HCT116 (cell line): ENCODE measurements around the gene WDR70. TPM values are rescaled to one million over a fixed set of nuclear protein-coding genes. Genes with fewer than 3 reads are reported as not detected.

Experiments
- ATAC-seq: fragments of 200-7000 bp; cut with Tn5 transposase; 2 replicates; pipeline ENCODE4 v1.9.1; 2020; ENCODE audit warnings: mild to moderate bottlenecking, moderate library complexity
- BruUV-seq: library from RNA; stranded (reverse); fragments of 400-500 nt; replicated peaks from 2 replicates; lab custom pipeline; 2021; lab: Mats Ljungman, UMichigan
- CTCF ChIA-PET: fragments of 300-600 bp; sonication (Branson Sonifier 250); formaldehyde crosslinking; loops from one replicate; lab custom pipeline; 2021; ENCODE audit warnings: antibody characterized with exemption; lab: Charles Lee
- POLR2A ChIA-PET: fragments of 300-600, 350-600 bp; sonication (Branson Sonifier 250); formaldehyde crosslinking; loops from one replicate; lab custom pipeline; 2021; ENCODE audit warnings: antibody characterized with exemption; lab: Charles Lee
- RAD21 ChIA-PET, 2 experiments: fragments of 300-600 bp; sonication (Branson Sonifier 250); formaldehyde crosslinking; loops; one replicate each; lab custom pipeline; 2023; ENCODE audit warnings: low total read pairs in 2 of 2; ENCODE audit not compliant: uncharacterized antibody in 2 of 2, unreplicated experiment in 2 of 2, low non-redundant PET in 1 of 2; lab: Charles Lee
- DNase-seq: peaks from one replicate; pipeline ENCODE4 v3.0.0-alpha.2; 2010; ENCODE audit warnings: low read depth, low spot score
- H2AFZ ChIP-seq: fragments of 200-600 bp; shearing (Covaris generic), sonication (generic); 2 replicates; pipeline ENCODE4 v1.6.1; 2017; ENCODE audit warnings: low read depth, mixed run types, mixed read lengths, antibody characterized with exemption, low read length; ENCODE audit not compliant: poor library complexity, severe bottlenecking
- H3K27ac ChIP-seq: 2 replicates; pipeline ENCODE4 v1.5.1; 2012; ENCODE audit warnings: low read depth, low read length
- H3K27me3 ChIP-seq: fragments of 200-600 bp; sonication (generic); 2 replicates; pipeline ENCODE4 v1.6.1; 2016; ENCODE audit warnings: mixed run types, low read length, mixed read lengths; ENCODE audit not compliant: insufficient read depth
- H3K36me3 ChIP-seq, 2 experiments: fragments of 200-500 bp in 1 of 2; fragments of 200-600 bp in 1 of 2; sonication (Bioruptor generic) in 1 of 2; sonication (generic) in 1 of 2; 2 replicates each; pipeline versions ENCODE4 v1.5.1 to v1.6.1; 2014 to 2016; ENCODE audit warnings: low read length in 2 of 2, inconsistent platforms in 1 of 2, mixed read lengths in 1 of 2, mixed run types in 1 of 2; ENCODE audit not compliant: insufficient read depth in 2 of 2, control insufficient read depth in 1 of 2
- H3K4me1 ChIP-seq, 2 experiments: fragments of 200-600 bp in 1 of 2; sonication (generic) in 1 of 2; 2 replicates each; pipeline versions ENCODE4 v1.5.1 to v1.6.1; 2012 to 2017; ENCODE audit warnings: low read length in 2 of 2, inconsistent platforms in 1 of 2, mild to moderate bottlenecking in 1 of 2, mixed read lengths in 1 of 2, mixed run types in 1 of 2, moderate library complexity in 1 of 2; ENCODE audit not compliant: insufficient read depth in 2 of 2, control insufficient read depth in 1 of 2
- H3K4me2 ChIP-seq: fragments of 200-600 bp; sonication (generic); 2 replicates; pipeline ENCODE4 v1.6.1; 2017; ENCODE audit warnings: mixed run types, low read length, mixed read lengths
- H3K4me3 ChIP-seq, 2 experiments: fragments of 200-600 bp in 1 of 2; sonication (generic) in 1 of 2; replicated peaks in 1 of 2; 2 replicates each; pipeline ENCODE4 v1.5.1; 2011 to 2016; ENCODE audit warnings: low read length in 2 of 2, control low read depth in 1 of 2, low read depth in 1 of 2, mild to moderate bottlenecking in 1 of 2, mixed read lengths in 1 of 2, mixed run types in 1 of 2
- H3K79me2 ChIP-seq: fragments of 200-600 bp; sonication (generic); 2 replicates; pipeline ENCODE4 v1.6.1; 2017; ENCODE audit warnings: mild to moderate bottlenecking, mixed run types, low read length, moderate library complexity, mixed read lengths; ENCODE audit not compliant: insufficient read depth
- H3K9ac ChIP-seq: fragments of 200-600 bp; sonication (generic); 2 replicates; pipeline ENCODE4 v1.6.1; 2016; ENCODE audit warnings: low read length, mixed read lengths
- H3K9me2 ChIP-seq: fragments of 200-600 bp; sonication (generic), shearing (Covaris generic); 2 replicates; pipeline ENCODE4 v1.6.1; 2017; ENCODE audit warnings: mixed run types, mild to moderate bottlenecking, moderate library complexity; ENCODE audit not compliant: insufficient read depth
- H3K9me3 ChIP-seq, 2 experiments: fragments of 200-500 bp in 1 of 2; fragments of 200-600 bp in 1 of 2; sonication (Bioruptor generic) in 1 of 2; sonication (generic) in 1 of 2; 2 replicates each; pipeline ENCODE4 v1.6.1; 2014 to 2017; ENCODE audit warnings: low read length in 2 of 2, mixed read lengths in 2 of 2, inconsistent platforms in 1 of 2, low read depth in 1 of 2, mild to moderate bottlenecking in 1 of 2, mixed run types in 1 of 2, moderate library complexity in 1 of 2; ENCODE audit not compliant: control insufficient read depth in 1 of 2, insufficient read depth in 1 of 2
- H4K20me1 ChIP-seq: fragments of 200-600 bp; sonication (generic), shearing (Covaris generic); 2 replicates; pipeline ENCODE4 v1.6.1; 2017; ENCODE audit warnings: mixed run types, mild to moderate bottlenecking, moderate library complexity; ENCODE audit not compliant: insufficient read depth
- CEBPB ChIP-seq: IDR thresholded peaks from 2 replicates; pipeline ENCODE4 v1.6.1; 2012; ENCODE audit warnings: low read depth
- EZH2phosphoT487 ChIP-seq: fragments of 200-600 bp; IDR thresholded peaks from 2 replicates; pipeline ENCODE4 v1.6.1; 2018; ENCODE audit warnings: antibody characterized with exemption, borderline replicate concordance
- FOSL1 ChIP-seq: IDR thresholded peaks from 2 replicates; pipeline ENCODE4 v1.6.1; 2012; ENCODE audit warnings: low read depth
- POLR2A ChIP-seq: IDR thresholded peaks from 2 replicates; pipeline ENCODE4 v1.7.0; 2011; ENCODE audit warnings: borderline replicate concordance; ENCODE audit not compliant: insufficient read depth, insufficient read length; ENCODE audit errors: extremely low read depth
- POLR2AphosphoS5 ChIP-seq: IDR thresholded peaks from 2 replicates; pipeline ENCODE4 v1.6.1; 2011; ENCODE audit warnings: mild to moderate bottlenecking, low read depth, low read length, moderate library complexity
- RAD21 ChIP-seq: IDR thresholded peaks from 2 replicates; pipeline ENCODE4 v1.6.1; 2012; ENCODE audit warnings: low read depth, mild to moderate bottlenecking
- SP1 ChIP-seq: IDR thresholded peaks from 2 replicates; pipeline ENCODE4 v1.6.1; 2012; ENCODE audit warnings: low read depth
- SRF ChIP-seq: IDR thresholded peaks from 2 replicates; pipeline ENCODE4 v1.6.1; 2012; ENCODE audit warnings: low read depth
- TCF7L2 ChIP-seq: IDR thresholded peaks from 2 replicates; pipeline ENCODE4 v1.7.0; 2011; ENCODE audit warnings: borderline replicate concordance, inconsistent platforms; ENCODE audit not compliant: insufficient read depth, insufficient read length; ENCODE audit errors: extremely low read depth
- YY1 ChIP-seq: IDR thresholded peaks from 2 replicates; pipeline ENCODE4 v1.6.1; 2011; ENCODE audit warnings: low read length, low read depth, moderate library complexity, mild to moderate bottlenecking; ENCODE audit not compliant: insufficient replicate concordance; ENCODE audit errors: extremely low read depth
- ZFX ChIP-seq: fragments of 450-650 bp; IDR thresholded peaks from 2 replicates; pipeline ENCODE4 v1.6.1; 2017
- ZNF274 ChIP-seq: fragments of 200-500 bp; sonication (Bioruptor generic); IDR thresholded peaks from 2 replicates; pipeline ENCODE4 v1.6.1; 2014; ENCODE audit warnings: mild to moderate bottlenecking, low read depth, low read length, inconsistent platforms
- intact Hi-C: fragments of 100-400 bp; cut with micrococcal nuclease; formaldehyde crosslinking; loops from 2 replicates; pipeline ENCODE4 v1.10.0; 2022
- total RNA-seq: library from RNA; stranded (reverse); gene quantifications from one replicate; pipeline ENCODE4 v1.2.1, GENCODE V29; 2021; ENCODE audit not compliant: unreplicated experiment
- TF ChIP-seq, protein P1 (sequence below): IDR thresholded peaks from 2 replicates; pipeline ENCODE4 v1.6.1; 2011; ENCODE audit warnings: mild to moderate bottlenecking, low read length, moderate library complexity; ENCODE audit not compliant: insufficient replicate concordance; ENCODE audit errors: extremely low read depth
- TF ChIP-seq, protein P2 (sequence below), 3 experiments: fragments of 200-600 bp in 1 of 3; sonication (generic) in 1 of 3; IDR thresholded peaks in 2 of 3; conservative IDR thresholded peaks in 1 of 3; 2 replicates each; pipeline ENCODE4 v1.5.1; 2012 to 2017; ENCODE audit warnings: low read depth in 2 of 3, low read length in 2 of 3, antibody characterized with exemption in 1 of 3, borderline replicate concordance in 1 of 3, control low read depth in 1 of 3, mild to moderate bottlenecking in 1 of 3, mixed read lengths in 1 of 3, mixed run types in 1 of 3, moderate library complexity in 1 of 3; ENCODE audit not compliant: insufficient read depth in 1 of 3

Gene WDR70
- total RNA-seq, 1 experiment from 2014 or later = 31.1 TPM

DNA sequence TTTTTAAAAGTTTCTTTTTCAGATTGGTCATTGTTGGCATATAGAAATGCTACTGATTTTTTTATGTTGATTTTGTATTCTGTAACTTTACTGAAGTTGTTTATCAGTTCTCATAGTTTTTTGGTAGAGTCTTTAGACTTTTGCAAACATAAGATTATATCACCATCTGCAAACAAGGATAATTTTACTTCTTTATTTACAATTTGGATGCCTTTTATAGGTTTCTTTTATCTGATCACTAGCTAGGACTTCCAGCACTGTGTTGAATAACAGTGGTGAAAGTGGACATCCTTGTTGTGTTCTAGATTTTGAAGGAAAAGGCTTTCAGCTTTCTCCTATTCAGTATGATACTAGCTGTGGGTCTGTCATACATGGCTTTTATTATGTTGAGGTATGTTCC lies 170.3 kb downstream of the WDR70 start:
- Histone ChIP-seq H3K9me2 (no peaks in the 10 kb centered on the region), H3K79me2 (no peaks in the 10 kb centered on the region), H3K4me3 (no peak overlapping the region), H3K4me2 (no peak overlapping the region), H3K9ac (no peak overlapping the region), H3K36me3 (no peaks in the 10 kb centered on the region; a peak in 1 of 4 replicates), H3K27me3 (no peaks in the 10 kb centered on the region), H3K4me1 (no peaks in the 10 kb centered on the region), H4K20me1 (no peaks in the 10 kb centered on the region), H3K9me3 (peaks cover 0 to 5% of the 10 kb centered on the region in 2 experiments; a peak in 1 of 4 replicates), H2AFZ (no peak overlapping the region), H3K27ac (no peak overlapping the region)
- ATAC-seq (no peak), DNase-seq (no peak)
- CTCF ChIA-PET = no interaction called here
- BruUV-seq = no TSS peak
- TF ChIP-seq ZFX (no peak), POLR2A (no peak), FOSL1 (no peak), CEBPB (no peak), YY1 (no peak), SP1 (no peak), ZNF274 (no peak), TCF7L2 (no peak), RAD21 (no peak), EZH2phosphoT487 (no peak), SRF (no peak), POLR2AphosphoS5 (no peak)
- TF ChIP-seq, protein P1, sequence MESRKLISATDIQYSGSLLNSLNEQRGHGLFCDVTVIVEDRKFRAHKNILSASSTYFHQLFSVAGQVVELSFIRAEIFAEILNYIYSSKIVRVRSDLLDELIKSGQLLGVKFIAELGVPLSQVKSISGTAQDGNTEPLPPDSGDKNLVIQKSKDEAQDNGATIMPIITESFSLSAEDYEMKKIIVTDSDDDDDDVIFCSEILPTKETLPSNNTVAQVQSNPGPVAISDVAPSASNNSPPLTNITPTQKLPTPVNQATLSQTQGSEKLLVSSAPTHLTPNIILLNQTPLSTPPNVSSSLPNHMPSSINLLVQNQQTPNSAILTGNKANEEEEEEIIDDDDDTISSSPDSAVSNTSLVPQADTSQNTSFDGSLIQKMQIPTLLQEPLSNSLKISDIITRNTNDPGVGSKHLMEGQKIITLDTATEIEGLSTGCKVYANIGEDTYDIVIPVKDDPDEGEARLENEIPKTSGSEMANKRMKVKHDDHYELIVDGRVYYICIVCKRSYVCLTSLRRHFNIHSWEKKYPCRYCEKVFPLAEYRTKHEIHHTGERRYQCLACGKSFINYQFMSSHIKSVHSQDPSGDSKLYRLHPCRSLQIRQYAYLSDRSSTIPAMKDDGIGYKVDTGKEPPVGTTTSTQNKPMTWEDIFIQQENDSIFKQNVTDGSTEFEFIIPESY = no peak
- TF ChIP-seq, protein P2, sequence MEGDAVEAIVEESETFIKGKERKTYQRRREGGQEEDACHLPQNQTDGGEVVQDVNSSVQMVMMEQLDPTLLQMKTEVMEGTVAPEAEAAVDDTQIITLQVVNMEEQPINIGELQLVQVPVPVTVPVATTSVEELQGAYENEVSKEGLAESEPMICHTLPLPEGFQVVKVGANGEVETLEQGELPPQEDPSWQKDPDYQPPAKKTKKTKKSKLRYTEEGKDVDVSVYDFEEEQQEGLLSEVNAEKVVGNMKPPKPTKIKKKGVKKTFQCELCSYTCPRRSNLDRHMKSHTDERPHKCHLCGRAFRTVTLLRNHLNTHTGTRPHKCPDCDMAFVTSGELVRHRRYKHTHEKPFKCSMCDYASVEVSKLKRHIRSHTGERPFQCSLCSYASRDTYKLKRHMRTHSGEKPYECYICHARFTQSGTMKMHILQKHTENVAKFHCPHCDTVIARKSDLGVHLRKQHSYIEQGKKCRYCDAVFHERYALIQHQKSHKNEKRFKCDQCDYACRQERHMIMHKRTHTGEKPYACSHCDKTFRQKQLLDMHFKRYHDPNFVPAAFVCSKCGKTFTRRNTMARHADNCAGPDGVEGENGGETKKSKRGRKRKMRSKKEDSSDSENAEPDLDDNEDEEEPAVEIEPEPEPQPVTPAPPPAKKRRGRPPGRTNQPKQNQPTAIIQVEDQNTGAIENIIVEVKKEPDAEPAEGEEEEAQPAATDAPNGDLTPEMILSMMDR (IDR thresholded peaks at IDR 0.05 in 2 of 3, conservative IDR thresholded peaks at IDR 0.05 in 1 of 3; ENCODE audit: borderline replicate concordance in 1 of 3, insufficient read depth in 1 of 3, low read depth in 2 of 3, low read length in 2 of 3) = no peak
- TF ChIP-seq, all 23 proteins: peak for 0
- ChIA-PET POLR2A (no interaction called here), RAD21 (no interaction called here)
- intact Hi-C loops = no loop called here
